Keratinocyte (primary cell): ENCODE data around the gene IGSF23. TPM values are rescaled to one million over a fixed set of nuclear protein-coding genes. Genes with fewer than 3 reads are reported as not detected.

Source experiments
- DNase-seq: peaks from one replicate; pipeline ENCODE4 v3.0.0-alpha.2; 2011; ENCODE audit warnings: low read depth, missing footprints, low spot score
- FAIRE-seq: peaks from 2 replicates; lab custom pipeline; 2011; peaks lifted over from hg19 to GRCh38; lab: Jason Lieb, UNC
- H2AFZ ChIP-seq: 2 replicates; pipeline ENCODE4 v1.6.0; 2012; ENCODE audit warnings: low read length, control low read depth, inconsistent platforms; ENCODE audit not compliant: control insufficient read depth
- H3K27ac ChIP-seq: 2 replicates; pipeline ENCODE4 v1.5.1; 2011; ENCODE audit warnings: low read length; ENCODE audit not compliant: control insufficient read depth, insufficient read depth
- H3K27me3 ChIP-seq: 3 replicates; pipeline ENCODE4 v1.6.0; 2011; ENCODE audit warnings: low read length; ENCODE audit not compliant: control insufficient read depth, insufficient read depth; ENCODE audit errors: extremely low read depth
- H3K36me3 ChIP-seq, 2 experiments: 2 replicates in 1 of 2; 3 replicates in 1 of 2; pipeline ENCODE4 v1.5.1; 2011; ENCODE audit warnings: low read length in 2 of 2, mild to moderate bottlenecking in 1 of 2; ENCODE audit not compliant: control insufficient read depth in 2 of 2, insufficient read depth in 2 of 2; ENCODE audit errors: extremely low read depth in 1 of 2
- H3K4me1 ChIP-seq: 3 replicates; pipeline ENCODE4 v1.5.1; 2011; ENCODE audit warnings: low read length; ENCODE audit not compliant: control insufficient read depth, insufficient read depth; ENCODE audit errors: extremely low read depth
- H3K4me2 ChIP-seq: 3 replicates; pipeline ENCODE4 v1.6.0; 2011; ENCODE audit warnings: low read depth, low read length; ENCODE audit not compliant: control insufficient read depth, insufficient read depth; ENCODE audit errors: extremely low read depth
- H3K4me3 ChIP-seq, 3 experiments: fragments of 200-600 bp in 1 of 3; sonication (generic) in 1 of 3; 2 replicates in 2 of 3; 3 replicates in 1 of 3; pipeline ENCODE4 v1.5.1; 2011 to 2016; ENCODE audit warnings: low read length in 3 of 3, mild to moderate bottlenecking in 3 of 3, control low read depth in 2 of 3, inconsistent platforms in 1 of 3, low read depth in 1 of 3, mixed read lengths in 1 of 3, mixed run types in 1 of 3, moderate library complexity in 1 of 3; ENCODE audit not compliant: control insufficient read depth in 2 of 3, insufficient read depth in 2 of 3; ENCODE audit errors: extremely low read depth in 1 of 3
- H3K79me2 ChIP-seq: 2 replicates; pipeline ENCODE4 v1.6.0; 2012; ENCODE audit warnings: low read length; ENCODE audit not compliant: control insufficient read depth, insufficient read depth
- H3K9ac ChIP-seq: 3 replicates; pipeline ENCODE4 v1.6.0; 2011; ENCODE audit warnings: low read length; ENCODE audit not compliant: control insufficient read depth, insufficient read depth; ENCODE audit errors: extremely low read depth
- H3K9me1 ChIP-seq: 3 replicates; pipeline ENCODE4 v1.6.0; 2011; ENCODE audit warnings: low read length; ENCODE audit not compliant: control insufficient read depth, insufficient read depth; ENCODE audit errors: extremely low read depth
- H3K9me3 ChIP-seq: 2 replicates; pipeline ENCODE4 v1.5.1; 2012; ENCODE audit warnings: low read depth, low read length; ENCODE audit not compliant: control insufficient read depth
- H4K20me1 ChIP-seq: 3 replicates; pipeline ENCODE4 v1.6.0; 2011; ENCODE audit warnings: low read length; ENCODE audit not compliant: control insufficient read depth, insufficient read depth; ENCODE audit errors: extremely low read depth
- EZH2 ChIP-seq: IDR thresholded peaks from one replicate; pipeline ENCODE4 v1.6.1; 2012; ENCODE audit warnings: inconsistent platforms, mild to moderate bottlenecking, low read length, moderate library complexity
- dilution Hi-C: fragments of 300-500 bp; cut with MboI; formaldehyde crosslinking; loops from one replicate; pipeline ENCODE4 v1.7.0; 2020; ENCODE audit warnings: low sequenced_read_pairs; ENCODE audit not compliant: extremely low pct_ligation_motif_present
- polyA plus RNA-seq, 5 experiments: library from polyadenylated mRNA; depleted of rRNA in 3 of 5; stranded (reverse) in 3 of 5; stranded (forward) in 1 of 5; unstranded in 1 of 5; fragments of >200 nt; gene quantifications; 1 replicate in 1 of 5; 2 replicates in 3 of 5; 3 replicates in 1 of 5; pipeline versions ENCODE4 v1.2.1 to v1.2.3, GENCODE V29; 2011 to 2012; ENCODE audit warnings: missing spikeins in 2 of 5, low read depth in 1 of 5, low replicate concordance in 1 of 5
- TF ChIP-seq, protein P1 (sequence below), 3 experiments: IDR thresholded peaks in 1 of 3; conservative IDR thresholded peaks in 1 of 3; optimal IDR thresholded peaks in 1 of 3; 2 replicates in 2 of 3; 3 replicates in 1 of 3; pipeline versions ENCODE3 to v1.5.1; 2011; ENCODE audit warnings: low read length in 3 of 3, mild to moderate bottlenecking in 3 of 3, moderate library complexity in 2 of 3, control low read depth in 1 of 3, inconsistent platforms in 1 of 3; ENCODE audit not compliant: insufficient read depth in 2 of 3; ENCODE audit errors: extremely low read depth in 1 of 3

IGSF23 gene
- polyA plus RNA-seq, 1 donor (not counting 4 experiments of a cell fraction or from before 2014, with no cell fraction given), result 0.07 TPM

DNA sequence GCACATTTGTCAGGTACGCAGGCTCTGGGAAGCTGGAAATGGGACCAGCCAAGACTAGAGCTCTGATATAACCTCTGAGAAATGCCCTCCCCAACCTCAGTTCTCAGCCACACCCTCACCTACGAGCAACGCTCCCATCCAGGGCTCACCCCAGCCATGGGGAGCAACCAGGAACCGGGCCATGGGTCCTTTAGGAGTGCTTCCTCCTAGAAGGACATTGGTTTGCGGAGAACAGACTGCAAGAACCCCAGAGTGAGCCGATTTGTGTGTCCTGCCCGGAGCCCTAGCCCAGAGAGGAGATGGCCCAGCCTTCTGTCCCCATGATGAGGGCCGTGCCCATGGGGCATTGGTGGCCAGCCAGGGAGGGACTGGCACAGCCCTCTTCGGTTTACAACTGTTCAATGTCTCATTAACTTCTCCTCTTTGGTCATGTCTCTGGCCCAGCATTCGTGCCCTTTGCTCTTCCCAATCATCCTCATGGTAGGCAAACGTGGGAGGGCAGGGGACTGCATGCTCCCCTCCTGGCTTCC is 32.9 kb upstream of the IGSF23 start:
- DNase-seq (no peak), FAIRE-seq (no peak)
- dilution Hi-C loops, result no loop called here
- Histone ChIP-seq H3K9me3 (no peaks in the 10 kb centered on the region), H3K9me1 (no peaks in the 10 kb centered on the region), H3K27ac (no peak overlapping the region), H3K36me3 (no peaks in the 10 kb centered on the region), H2AFZ (no peak overlapping the region), H3K27me3 (no peaks in the 10 kb centered on the region), H3K4me2 (no peak overlapping the region), H3K4me1 (no peaks in the 10 kb centered on the region), H4K20me1 (no peaks in the 10 kb centered on the region), H3K4me3 (no peak overlapping the region), H3K79me2 (no peaks in the 10 kb centered on the region), H3K9ac (no peak overlapping the region)
- TF ChIP-seq EZH2, result no peak
- TF ChIP-seq, protein P1, sequence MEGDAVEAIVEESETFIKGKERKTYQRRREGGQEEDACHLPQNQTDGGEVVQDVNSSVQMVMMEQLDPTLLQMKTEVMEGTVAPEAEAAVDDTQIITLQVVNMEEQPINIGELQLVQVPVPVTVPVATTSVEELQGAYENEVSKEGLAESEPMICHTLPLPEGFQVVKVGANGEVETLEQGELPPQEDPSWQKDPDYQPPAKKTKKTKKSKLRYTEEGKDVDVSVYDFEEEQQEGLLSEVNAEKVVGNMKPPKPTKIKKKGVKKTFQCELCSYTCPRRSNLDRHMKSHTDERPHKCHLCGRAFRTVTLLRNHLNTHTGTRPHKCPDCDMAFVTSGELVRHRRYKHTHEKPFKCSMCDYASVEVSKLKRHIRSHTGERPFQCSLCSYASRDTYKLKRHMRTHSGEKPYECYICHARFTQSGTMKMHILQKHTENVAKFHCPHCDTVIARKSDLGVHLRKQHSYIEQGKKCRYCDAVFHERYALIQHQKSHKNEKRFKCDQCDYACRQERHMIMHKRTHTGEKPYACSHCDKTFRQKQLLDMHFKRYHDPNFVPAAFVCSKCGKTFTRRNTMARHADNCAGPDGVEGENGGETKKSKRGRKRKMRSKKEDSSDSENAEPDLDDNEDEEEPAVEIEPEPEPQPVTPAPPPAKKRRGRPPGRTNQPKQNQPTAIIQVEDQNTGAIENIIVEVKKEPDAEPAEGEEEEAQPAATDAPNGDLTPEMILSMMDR (optimal IDR thresholded peaks at IDR 0.05 in 1 of 3, IDR thresholded peaks at IDR 0.05 in 1 of 3, conservative IDR thresholded peaks at IDR 0.05 in 1 of 3; ENCODE audit: extremely low read depth in 1 of 3, insufficient read depth in 2 of 3, low read length in 3 of 3), result no peak

DNA sequence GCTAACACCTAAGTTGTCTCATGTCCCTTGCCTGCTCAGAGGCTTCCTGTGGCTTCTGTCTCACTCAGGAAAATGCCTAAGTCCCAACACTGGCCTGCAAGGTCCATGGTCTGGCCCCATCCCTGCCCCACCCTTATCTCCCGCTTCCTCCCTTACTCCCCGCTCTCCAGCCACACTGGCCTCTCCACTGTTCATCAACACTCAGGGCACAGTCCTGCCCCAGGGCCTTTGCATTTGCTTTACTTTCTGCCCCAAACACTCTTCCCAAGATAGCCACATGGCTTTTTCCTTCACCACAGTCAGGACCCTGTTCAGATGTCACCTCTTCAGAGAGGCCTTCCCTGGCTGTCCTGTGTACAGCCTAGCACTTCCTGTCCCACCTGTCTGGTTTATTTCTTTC is 32.1 kb upstream of the IGSF23 start:
- Histone ChIP-seq H3K9ac (no peak overlapping the region), H3K79me2 (no peaks in the 10 kb centered on the region), H3K4me1 (no peaks in the 10 kb centered on the region), H3K4me2 (no peak overlapping the region), H2AFZ (no peak overlapping the region), H3K36me3 (no peaks in the 10 kb centered on the region), H3K9me1 (no peaks in the 10 kb centered on the region), H3K4me3 (no peak overlapping the region), H3K9me3 (no peaks in the 10 kb centered on the region), H3K27ac (no peak overlapping the region), H4K20me1 (no peaks in the 10 kb centered on the region), H3K27me3 (no peaks in the 10 kb centered on the region)
- TF ChIP-seq EZH2, result no peak
- TF ChIP-seq, protein P1 (optimal IDR thresholded peaks at IDR 0.05 in 1 of 3, IDR thresholded peaks at IDR 0.05 in 1 of 3, conservative IDR thresholded peaks at IDR 0.05 in 1 of 3; ENCODE audit: extremely low read depth in 1 of 3, insufficient read depth in 2 of 3, low read length in 3 of 3), result no peak
- dilution Hi-C loops, result no loop called here
- DNase-seq, result no peak
- FAIRE-seq, result no peak
